GM19023 (cell line): ENCODE measurements around the gene PDE6A.
"Not testable (repeated sequence)": the region's sequence is repeated elsewhere in the genome, so short reads cannot be mapped to it uniquely, and the experiment has no call there.

ENCODE experiments used
- ATAC-seq: cut with Tn5 transposase; IDR thresholded peaks from one replicate; pipeline ENCODE4 v1.9.1; 2021; ENCODE audit warnings: mild to moderate bottlenecking, moderate library complexity; ENCODE audit not compliant: unreplicated experiment

PDE6A gene

GRCh38 chr5:149898811-149899210, 45.8 kb downstream of the PDE6A start:
- ATAC-seq = no peak

DNA sequence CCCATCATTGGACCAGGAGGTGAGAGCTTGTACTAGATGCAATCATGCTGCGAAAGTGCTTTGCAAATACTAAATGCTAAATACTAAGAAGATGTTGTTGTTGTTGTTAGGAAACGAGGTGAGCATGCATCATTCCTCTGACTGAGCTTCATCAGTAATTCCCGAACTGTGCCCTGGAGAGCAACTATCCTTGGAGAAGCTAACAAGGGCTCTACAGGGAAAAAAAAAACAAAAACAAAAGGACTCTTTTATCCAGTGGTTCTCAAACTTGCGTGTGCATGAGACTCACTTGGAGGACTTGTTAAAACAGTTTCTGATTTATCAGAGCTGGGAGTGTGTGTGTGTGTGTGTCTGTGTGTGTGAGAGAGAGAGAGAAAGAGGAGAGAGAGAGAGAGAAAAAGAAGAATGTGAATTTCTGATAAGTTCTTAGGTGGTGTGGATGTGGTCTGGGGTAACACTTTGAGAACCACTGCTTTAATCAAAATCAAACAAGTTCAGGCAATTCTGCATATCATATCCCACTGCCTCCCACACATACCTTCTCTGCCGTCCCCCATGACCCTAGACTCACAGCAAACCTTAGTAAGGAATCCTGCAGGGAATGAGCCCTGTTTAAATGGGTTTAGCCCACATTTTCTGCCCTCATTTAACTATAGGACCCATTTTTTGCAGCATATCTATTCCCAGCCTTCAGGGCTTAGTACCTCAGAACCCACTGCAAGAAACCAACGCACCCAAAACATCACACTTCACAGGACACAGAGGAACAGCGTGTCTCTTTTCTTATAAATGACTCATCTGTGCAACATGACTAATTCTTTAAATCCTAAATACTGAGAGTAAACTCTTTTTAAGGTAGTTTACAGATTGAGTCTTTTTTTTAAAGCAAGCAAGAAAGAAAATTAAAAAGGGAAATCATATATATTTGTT, 48.9 kb downstream of the PDE6A start:
- ATAC-seq = no peak

DNA sequence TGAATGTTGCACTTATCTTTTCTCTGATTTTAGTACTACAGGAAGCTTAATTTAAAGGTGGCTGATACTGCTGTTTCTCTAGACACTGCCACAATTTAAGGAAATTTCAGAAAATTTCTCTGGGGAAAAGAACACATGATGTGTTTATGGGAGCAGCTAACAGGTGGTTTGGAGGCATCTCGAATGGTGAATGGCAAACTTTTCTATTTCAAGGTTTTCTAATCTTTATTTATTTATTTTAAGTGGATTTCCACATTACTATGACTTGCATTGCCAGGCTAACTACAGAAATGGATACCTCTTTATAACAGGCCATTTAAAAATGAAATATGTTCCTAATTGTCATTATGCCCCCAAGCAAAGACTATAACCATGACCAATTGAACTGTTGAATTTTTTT, 50.4 kb downstream of the PDE6A start:
- ATAC-seq = no peak

- no peak for ATAC-seq
Measured at GRCh38 chr5:149893403-149893931, 51.1 kb downstream of the PDE6A start.

DNA sequence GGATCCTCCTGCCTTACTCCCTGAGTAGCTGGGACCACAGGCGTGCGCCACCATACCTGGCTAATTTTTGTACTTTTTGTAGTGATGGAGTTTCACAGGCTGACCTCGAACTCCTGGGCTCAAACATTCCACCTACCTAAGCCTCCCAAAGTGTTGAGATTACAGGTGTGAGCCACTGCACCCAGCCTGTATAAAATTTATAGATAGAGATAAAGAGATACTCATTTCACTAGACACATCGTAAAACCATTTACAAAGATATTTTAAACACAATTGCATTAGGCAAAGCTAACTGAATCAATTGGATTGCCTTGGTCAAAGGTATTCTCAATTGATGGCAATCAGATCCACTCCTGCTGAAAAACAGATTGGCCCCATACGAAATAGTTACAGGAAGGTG, 52.0 kb downstream of the PDE6A start:
- ATAC-seq = no peak

DNA sequence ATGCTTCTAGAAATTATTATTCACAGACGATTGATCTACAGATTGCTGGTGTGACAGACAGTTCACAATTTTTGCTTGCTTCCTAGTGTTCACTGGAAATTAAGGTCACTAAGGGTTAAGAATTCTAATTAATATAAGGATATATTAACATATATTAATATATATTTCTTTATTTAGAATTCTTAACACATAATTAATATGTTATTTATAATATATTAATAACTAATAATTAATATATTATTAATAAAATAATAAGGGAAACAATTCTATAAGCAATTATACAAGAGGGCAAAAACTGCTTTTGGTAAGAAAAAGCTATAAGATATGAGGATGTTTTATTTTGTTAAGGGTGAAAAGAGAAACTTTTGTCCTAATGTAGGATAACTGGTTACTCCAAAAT, 56.3 kb downstream of the PDE6A start:
- no peak for ATAC-seq

DNA sequence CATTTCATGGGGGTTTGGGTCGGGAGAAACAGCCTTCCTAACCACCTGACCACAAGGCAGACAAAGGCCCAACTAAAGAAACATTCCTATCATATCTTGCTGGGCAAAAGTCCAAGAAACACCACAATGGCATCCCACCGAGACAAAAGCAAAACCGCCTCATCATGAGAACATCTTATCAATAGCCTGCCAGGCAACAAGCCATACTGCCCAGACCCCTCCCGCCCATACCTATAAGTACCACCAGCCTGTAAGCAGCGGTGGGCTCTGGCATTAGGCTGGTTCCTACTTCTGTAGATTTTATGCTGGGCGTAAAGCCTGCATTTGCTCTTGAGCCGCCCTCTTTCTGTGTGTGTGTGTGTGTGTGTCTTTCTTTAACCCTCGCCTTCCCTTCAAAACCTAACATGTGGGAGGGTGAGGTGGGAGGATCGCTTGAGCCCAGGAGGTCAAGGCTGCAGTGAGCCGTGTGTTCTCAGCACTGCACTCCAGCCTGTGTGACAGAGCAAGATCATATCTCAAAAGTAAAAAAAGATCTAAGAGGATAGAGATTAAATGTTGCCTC, 56.9 kb downstream of the PDE6A start:
- ATAC-seq = no peak

- no peak for ATAC-seq
Measured at GRCh38 chr5:149886692-149887470, 57.7 kb downstream of the PDE6A start.

DNA sequence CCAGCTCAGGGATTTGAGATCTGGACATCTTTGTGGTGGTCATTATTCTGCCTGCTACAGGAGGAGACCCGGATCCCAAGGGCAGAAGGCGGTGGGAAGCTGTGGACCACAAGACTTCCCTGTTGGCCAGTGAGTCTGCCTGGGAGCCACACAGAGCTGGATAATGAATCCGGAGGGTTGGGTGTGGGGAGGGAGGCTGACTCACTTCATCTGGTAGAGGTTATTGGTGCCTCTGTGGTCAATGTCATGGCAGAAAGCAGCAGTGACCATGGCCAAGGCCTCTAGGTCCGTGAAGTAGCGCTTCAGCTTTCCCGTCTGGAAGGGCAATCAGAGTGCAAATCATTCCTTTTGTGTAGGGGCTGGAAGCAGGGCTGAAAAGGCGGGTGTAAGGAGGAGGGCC, 58.5 kb downstream of the PDE6A start:
- ATAC-seq = no peak

GRCh38 chr5:149885513-149885912, 59.1 kb downstream of the PDE6A start:
- ATAC-seq = no peak

GRCh38 chr5:149883550-149883949, 61.0 kb downstream of the PDE6A start:
- ATAC-seq = no peak

DNA sequence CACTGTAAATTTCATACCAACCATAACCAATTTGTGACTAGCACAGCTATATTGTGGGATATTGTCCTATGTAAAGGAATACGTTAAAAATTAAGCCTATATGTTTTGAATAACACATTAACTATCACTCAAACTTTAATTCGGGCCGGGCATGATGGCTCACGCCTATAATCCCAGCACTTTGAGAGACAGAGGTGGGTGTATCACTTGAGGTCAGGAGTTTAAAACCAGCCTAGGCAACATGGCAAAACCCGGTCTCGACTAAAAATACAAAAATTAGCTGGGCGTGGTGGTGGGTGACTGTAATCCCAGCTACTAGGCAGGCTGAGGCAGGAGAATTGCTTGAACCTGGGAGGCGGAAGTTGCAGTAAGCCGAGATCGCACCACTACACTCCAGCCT, 62.0 kb downstream of the PDE6A start:
- not testable (repeated sequence) for ATAC-seq

DNA sequence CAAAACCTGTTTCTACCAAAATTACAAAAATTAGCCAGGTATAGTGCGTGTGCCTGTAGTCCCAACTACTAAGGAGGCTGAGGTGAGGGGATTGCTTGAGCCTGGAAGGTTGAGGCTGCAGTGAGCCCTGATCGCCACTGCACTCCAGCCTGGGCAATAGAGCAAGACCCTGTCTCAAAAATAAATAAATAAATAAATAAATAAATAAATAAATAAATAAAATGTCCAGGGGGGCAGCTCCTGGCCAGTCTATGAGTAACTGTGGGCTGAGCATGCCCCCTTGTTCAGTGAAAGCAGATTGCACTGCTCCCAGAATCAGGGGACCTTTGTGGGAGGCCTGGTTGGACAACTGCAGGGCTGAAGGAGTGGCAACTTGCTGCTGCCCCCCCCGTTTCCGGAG, 62.7 kb downstream of the PDE6A start:
- no peak for ATAC-seq

- no peak for ATAC-seq
Measured at GRCh38 chr5:149881069-149881622, 63.4 kb downstream of the PDE6A start.

DNA sequence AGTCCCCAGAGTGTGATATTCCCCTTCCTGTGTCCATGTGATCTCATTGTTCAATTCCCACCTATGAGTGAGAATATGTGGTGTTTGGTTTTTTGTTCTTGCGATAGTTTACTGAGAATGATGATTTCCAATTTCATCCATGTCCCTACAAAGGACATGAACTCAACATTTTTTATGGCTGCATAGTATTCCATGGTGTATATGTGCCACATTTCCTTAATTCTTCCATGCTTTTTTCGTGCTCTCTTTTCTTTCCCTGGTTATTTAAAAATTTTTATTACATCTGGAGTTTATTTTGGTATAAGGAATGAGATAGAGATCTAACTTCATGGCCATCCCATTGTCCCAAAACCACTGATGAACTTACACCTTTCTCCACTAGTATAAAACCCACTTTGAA, 65.0 kb downstream of the PDE6A start:
- not testable (repeated sequence) for ATAC-seq

DNA sequence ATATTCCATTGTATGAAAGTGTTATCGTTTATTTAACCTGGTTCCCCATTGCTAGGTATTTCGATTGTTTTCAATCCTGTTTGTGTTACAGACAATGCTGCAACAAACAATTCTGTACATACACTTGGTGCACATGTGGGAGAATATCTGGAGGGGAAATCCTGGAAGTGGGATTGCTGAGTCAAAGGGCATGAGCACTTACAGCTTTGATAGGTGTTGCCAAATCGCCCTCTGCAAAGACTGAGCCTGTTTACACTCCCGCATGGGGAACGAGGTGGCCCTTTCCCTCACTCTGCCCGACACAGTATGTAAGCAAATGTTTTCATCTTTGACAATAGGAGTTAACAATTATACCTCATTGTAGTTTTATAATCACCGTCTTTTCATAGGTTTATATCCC, 66.2 kb downstream of the PDE6A start:
- no peak for ATAC-seq

GRCh38 chr5:149873896-149874295, 70.7 kb downstream of the PDE6A start:
- no peak for ATAC-seq

DNA sequence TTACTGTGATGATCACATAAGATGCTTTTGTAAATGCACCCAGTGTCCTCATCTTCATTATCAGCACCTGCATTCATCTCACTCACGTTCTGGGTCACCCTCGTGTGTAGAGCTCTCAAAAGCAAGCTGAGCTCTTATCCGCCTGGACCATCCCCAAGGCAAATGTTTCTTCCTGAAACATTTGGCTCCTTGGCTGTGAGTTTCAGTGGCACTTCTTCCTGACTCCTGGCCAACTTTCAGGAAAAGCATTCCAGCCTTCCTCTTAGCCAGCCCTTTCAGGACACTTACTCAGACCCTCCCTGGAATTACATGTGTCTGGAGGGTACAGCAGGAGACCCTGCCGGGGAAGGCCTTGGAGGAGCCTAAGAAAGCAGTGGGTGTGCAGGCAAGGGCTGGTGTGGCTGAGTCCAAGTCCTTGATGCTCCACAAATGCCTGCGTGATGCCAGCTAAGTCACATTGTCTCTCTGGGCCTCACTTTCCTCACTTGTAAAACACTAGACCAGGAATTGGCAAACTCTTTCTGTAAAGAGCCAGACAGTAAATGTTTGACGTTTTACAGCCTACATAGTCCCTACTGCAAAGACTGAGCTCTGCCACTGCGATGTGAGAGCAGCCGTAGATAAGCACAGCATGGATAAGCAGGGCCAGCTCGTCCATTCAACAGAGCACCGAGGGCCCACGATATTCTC, 72.1 kb downstream of the PDE6A start:
- ATAC-seq = no peak

DNA sequence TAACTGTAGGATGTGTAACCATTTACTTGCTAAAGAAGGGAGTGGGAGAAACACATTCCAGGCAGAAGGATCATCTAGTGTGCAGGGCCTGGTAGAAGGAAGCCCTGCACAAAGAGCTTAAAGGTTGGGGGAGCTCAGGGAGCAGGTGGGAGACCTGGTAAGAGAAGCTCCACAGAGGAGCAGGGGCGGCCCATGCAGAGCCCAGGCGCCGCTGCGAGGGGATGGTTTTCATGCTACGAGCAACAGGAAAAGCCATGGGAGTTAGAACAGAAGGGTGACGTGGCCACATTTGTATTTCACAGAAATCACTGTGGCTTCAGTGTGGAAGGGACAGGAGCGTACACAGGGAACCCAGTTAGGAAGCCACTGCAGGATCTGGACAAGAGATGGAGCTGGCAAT, 73.1 kb downstream of the PDE6A start:
- no peak for ATAC-seq

DNA sequence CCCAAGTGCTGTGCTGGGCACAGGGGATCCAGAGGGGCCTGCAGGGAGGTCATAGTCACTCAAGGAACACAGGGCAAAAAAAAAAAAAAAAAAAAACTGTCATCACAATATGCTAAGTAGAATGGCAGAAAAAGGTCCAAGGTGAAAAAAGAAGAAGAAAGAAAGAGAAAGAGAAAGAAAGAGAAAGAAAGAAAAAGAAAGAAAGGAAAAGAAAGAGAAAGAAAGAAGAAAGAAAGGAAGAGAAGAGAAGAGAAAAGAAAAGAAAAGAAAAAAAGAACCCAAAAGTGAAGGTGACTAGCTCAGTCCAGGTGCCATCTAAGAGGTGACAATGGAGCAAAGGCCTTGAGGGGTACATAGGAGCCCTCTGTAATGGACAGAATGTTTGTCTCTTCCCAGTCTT, 73.9 kb downstream of the PDE6A start:
- ATAC-seq = no peak

- ATAC-seq = no peak
Measured at GRCh38 chr5:149870232-149870631, 74.4 kb downstream of the PDE6A start.
